Skeletal muscle tissue (tissue), 4 donors: Measurements from ENCODE around the gene MSRB3. TPM values are rescaled to one million over a fixed set of nuclear protein-coding genes. Genes with fewer than 3 reads are reported as not detected.

ENCODE experiments used
- H3K27ac ChIP-seq: one replicate; pipeline ENCODE4 v1.7.0; 2013; ENCODE audit warnings: mild to moderate bottlenecking, low read depth, low read length, inconsistent platforms
- H3K27me3 ChIP-seq, 3 donors: one replicate each; pipeline ENCODE4 v1.7.0; 2013; ENCODE audit warnings: low read length in 3 of 3; ENCODE audit not compliant: control insufficient read depth in 3 of 3, insufficient read depth in 3 of 3
- H3K36me3 ChIP-seq, 3 donors: one replicate each; pipeline ENCODE4 v1.7.0; 2013; ENCODE audit warnings: low read length in 3 of 3; ENCODE audit not compliant: control insufficient read depth in 3 of 3, insufficient read depth in 3 of 3
- H3K4me1 ChIP-seq, 3 donors: one replicate each; pipeline ENCODE4 v1.7.0; 2013; ENCODE audit warnings: low read length in 3 of 3, mild to moderate bottlenecking in 3 of 3; ENCODE audit not compliant: control insufficient read depth in 3 of 3, insufficient read depth in 3 of 3
- H3K4me3 ChIP-seq, 3 donors: one replicate each; pipeline ENCODE4 v1.7.0; 2013; ENCODE audit warnings: low read length in 3 of 3
- H3K9ac ChIP-seq, 3 donors: one replicate each; pipeline ENCODE4 v1.7.0; 2013; ENCODE audit warnings: low read length in 3 of 3, mild to moderate bottlenecking in 3 of 3, moderate library complexity in 2 of 3, low read depth in 1 of 3
- H3K9me3 ChIP-seq, 3 donors: one replicate each; pipeline ENCODE4 v1.7.0; 2013; ENCODE audit warnings: low read length in 3 of 3; ENCODE audit not compliant: control insufficient read depth in 3 of 3
- total RNA-seq: library from RNA; depleted of rRNA; stranded (reverse); fragments of >200 nt; gene quantifications from one replicate; pipeline ENCODE4 v1.2.3, GENCODE V29; 2014
- donor health status: Osteomylitis.

The MSRB3 gene
- total RNA-seq, 1 donor from 2014 or later = 34.4 TPM

DNA sequence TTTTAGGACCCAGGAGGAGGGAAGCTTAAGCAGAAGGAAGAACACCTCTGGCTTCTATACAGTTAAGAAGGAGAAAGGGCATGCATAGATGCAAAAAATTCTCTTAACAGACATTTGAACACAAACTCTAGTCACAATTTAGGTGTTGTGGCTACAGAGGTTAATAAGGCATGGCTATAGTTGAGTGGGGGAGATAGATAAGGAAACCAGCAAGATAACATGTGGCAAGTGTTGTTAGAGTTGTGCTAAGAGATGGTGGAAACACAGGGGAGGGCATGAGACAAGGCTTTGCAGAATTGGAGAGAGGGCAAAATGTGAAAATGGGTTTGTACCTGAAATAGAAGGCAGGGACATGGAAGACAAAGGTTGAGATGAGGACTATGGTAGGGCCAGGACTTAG, 88.9 kb downstream of the MSRB3 start:
- H3K27me3 ChIP-seq = no peaks in the 10 kb centered on the region
- no peaks in the 10 kb centered on the region for H3K9me3 ChIP-seq
- H3K9ac ChIP-seq = no peak overlapping the region
- no peak overlapping the region for H3K4me3 ChIP-seq
- no peaks in the 10 kb centered on the region for H3K4me1 ChIP-seq
- peaks cover 0 to 4% (median 0%) of the 10 kb centered on the region in 3 donors for H3K36me3 ChIP-seq
- H3K27ac ChIP-seq = no peak overlapping the region

- H3K4me3 ChIP-seq = no peak overlapping the region
- H3K27me3 ChIP-seq = no peaks in the 10 kb centered on the region
- H3K36me3 ChIP-seq = peaks cover 0 to 4% (median 0%) of the 10 kb centered on the region in 3 donors
- no peaks in the 10 kb centered on the region for H3K4me1 ChIP-seq
- H3K27ac ChIP-seq = no peak overlapping the region
- H3K9me3 ChIP-seq = no peaks in the 10 kb centered on the region
- H3K9ac ChIP-seq = no peak overlapping the region
These were observed 89.6 kb downstream of the MSRB3 start for GRCh38 chr12:65368055-65368454.

- no peaks in the 10 kb centered on the region for H3K36me3 ChIP-seq
- no peaks in the 10 kb centered on the region for H3K4me1 ChIP-seq
- H3K9me3 ChIP-seq = no peaks in the 10 kb centered on the region
- no peak overlapping the region for H3K9ac ChIP-seq
- no peaks in the 10 kb centered on the region for H3K27me3 ChIP-seq
- H3K27ac ChIP-seq = no peak overlapping the region
- no peak overlapping the region for H3K4me3 ChIP-seq
These were observed 94.1 kb downstream of the MSRB3 start for GRCh38 chr12:65372574-65372973.

GRCh38 chr12:65384240-65384639, 105.8 kb downstream of the MSRB3 start:
- H3K36me3 ChIP-seq = no peaks in the 10 kb centered on the region

DNA sequence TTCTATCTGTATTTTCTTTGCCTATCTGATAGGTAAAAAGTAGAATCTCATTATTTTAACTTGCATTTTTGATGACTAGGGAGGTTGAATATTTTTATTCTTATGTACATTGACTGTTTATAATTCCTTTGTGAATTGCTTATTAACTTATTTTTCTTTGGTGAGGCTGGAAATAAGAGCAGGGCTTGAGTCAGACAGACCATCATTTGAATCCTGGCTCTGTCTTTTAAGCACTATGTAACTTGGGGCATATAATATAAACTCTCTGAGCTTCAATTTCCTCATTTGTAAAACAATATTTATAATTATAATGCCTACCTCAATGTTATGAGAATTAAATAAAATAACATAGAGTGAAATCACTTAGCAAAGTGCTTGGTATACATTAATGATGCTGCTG, 108.9 kb downstream of the MSRB3 start:
- Histone ChIP-seq H3K4me1 (peaks cover 0 to 2% (median 0%) of the 10 kb centered on the region in 3 donors), H3K27ac (no peak overlapping the region), H3K9ac (no peak overlapping the region), H3K9me3 (no peaks in the 10 kb centered on the region), H3K27me3 (no peaks in the 10 kb centered on the region), H3K36me3 (no peaks in the 10 kb centered on the region), H3K4me3 (no peak overlapping the region)

More at GRCh38 chr12:65384240-65384639, 105.8 kb downstream of the MSRB3 start:
- no peaks in the 10 kb centered on the region for H3K9me3 ChIP-seq
- H3K27me3 ChIP-seq = no peaks in the 10 kb centered on the region
- no peak overlapping the region for H3K27ac ChIP-seq
- H3K9ac ChIP-seq = no peak overlapping the region
- H3K4me3 ChIP-seq = no peak overlapping the region
- no peaks in the 10 kb centered on the region for H3K4me1 ChIP-seq

- H3K9me3 ChIP-seq = peaks cover 0 to 1% (median 0%) of the 10 kb centered on the region in 3 donors
- H3K4me3 ChIP-seq = no peak overlapping the region
- no peaks in the 10 kb centered on the region for H3K27me3 ChIP-seq
- H3K4me1 ChIP-seq = peaks cover 0 to 2% (median 0%) of the 10 kb centered on the region in 3 donors
- H3K9ac ChIP-seq = no peak overlapping the region
- no peaks in the 10 kb centered on the region for H3K36me3 ChIP-seq
- no peak overlapping the region for H3K27ac ChIP-seq
These were observed 111.0 kb downstream of the MSRB3 start for GRCh38 chr12:65389436-65389835.

- no peaks in the 10 kb centered on the region for H3K27me3 ChIP-seq
- no peak overlapping the region for H3K9ac ChIP-seq
- no peaks in the 10 kb centered on the region for H3K36me3 ChIP-seq
- H3K9me3 ChIP-seq = peaks cover 0 to 2% (median 0%) of the 10 kb centered on the region in 3 donors
- H3K4me3 ChIP-seq = no peak overlapping the region
- peaks cover 0 to 2% (median 0%) of the 10 kb centered on the region in 3 donors for H3K4me1 ChIP-seq
- no peak overlapping the region for H3K27ac ChIP-seq
These were observed 113.2 kb downstream of the MSRB3 start for GRCh38 chr12:65391711-65392110.

DNA sequence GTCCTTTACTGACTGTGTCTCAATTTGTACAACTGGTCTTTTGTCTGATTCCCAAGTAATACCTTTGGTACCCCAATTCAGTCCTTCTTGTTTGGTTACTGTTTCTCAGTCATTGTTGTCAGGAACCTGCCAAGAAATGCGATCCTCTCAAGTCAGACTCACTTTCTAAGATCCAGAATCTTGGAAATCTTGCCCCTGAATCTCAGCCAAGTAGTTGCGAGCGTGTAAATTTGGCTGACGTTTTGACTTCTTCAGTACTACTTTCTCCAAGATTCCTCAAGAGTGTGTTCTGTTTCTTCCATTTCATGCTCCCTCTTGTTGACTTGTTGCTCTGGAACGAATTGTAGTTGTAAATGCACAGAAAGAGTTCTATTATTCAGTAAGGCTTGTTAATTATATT, 114.0 kb downstream of the MSRB3 start:
- H3K27me3 ChIP-seq = no peaks in the 10 kb centered on the region
- H3K4me1 ChIP-seq = peaks cover 0 to 2% (median 0%) of the 10 kb centered on the region in 3 donors
- H3K36me3 ChIP-seq = no peaks in the 10 kb centered on the region
- H3K4me3 ChIP-seq = no peak overlapping the region
- H3K27ac ChIP-seq = no peak overlapping the region
- no peak overlapping the region for H3K9ac ChIP-seq
- H3K9me3 ChIP-seq = peaks cover 0 to 2% (median 0%) of the 10 kb centered on the region in 3 donors

- Histone ChIP-seq H3K4me1 (peaks cover 0 to 3% (median 0%) of the 10 kb centered on the region in 3 donors), H3K9ac (no peak overlapping the region), H3K27ac (no peak overlapping the region), H3K9me3 (no peaks in the 10 kb centered on the region), H3K36me3 (no peaks in the 10 kb centered on the region), H3K4me3 (no peak overlapping the region), H3K27me3 (no peaks in the 10 kb centered on the region)
These were observed 124.7 kb downstream of the MSRB3 start for GRCh38 chr12:65403188-65403587.

DNA sequence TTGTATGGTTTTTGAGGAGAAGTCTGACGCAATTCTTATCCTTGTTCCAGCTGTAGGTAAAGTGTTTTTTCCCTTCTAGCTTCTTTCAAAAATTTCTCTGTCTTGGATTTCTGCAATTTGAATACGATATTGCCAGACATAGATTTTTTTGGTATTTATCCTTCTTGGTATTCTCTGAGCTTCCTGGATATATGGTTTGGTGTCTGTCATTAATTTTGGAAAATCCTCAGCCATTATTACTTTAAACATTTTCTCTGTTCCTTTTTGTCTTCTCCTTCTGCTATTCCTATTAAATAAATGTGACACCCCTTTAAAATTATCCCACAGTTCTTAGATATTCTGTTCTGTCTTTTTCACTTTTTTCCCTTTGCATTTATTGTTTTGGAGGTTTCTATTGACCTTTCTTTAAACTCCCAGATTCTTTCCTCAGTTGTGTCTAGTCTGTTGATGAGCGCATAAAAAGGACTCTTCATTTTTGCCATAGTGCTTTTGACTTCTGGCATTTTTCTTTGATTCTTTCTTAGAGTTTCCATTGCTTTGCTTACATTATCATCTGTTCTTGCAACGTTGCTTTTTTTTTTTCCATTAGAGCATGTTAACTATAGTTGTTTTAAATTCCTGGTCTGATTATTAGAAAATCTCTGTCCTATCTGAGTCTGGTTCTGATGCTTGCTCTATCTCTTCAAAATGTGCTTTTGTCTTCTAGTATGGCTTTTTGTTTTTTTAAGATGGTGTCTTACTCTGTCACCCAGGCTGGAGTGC, 129.1 kb downstream of the MSRB3 start:
- H3K4me1 ChIP-seq = peaks cover 0 to 3% (median 0%) of the 10 kb centered on the region in 3 donors
- no peak overlapping the region for H3K27ac ChIP-seq
- no peaks in the 10 kb centered on the region for H3K27me3 ChIP-seq
- H3K9me3 ChIP-seq = no peaks in the 10 kb centered on the region
- no peak overlapping the region for H3K4me3 ChIP-seq
- H3K36me3 ChIP-seq = no peaks in the 10 kb centered on the region
- no peak overlapping the region for H3K9ac ChIP-seq
